Stomach (tissue), 9 donors: Measurements from ENCODE around the gene PADI3. TPM values are rescaled to one million over a fixed set of nuclear protein-coding genes. Genes with fewer than 3 reads are reported as not detected.
A peak's percentile ranks its signal among the peaks of the same experiment; 100 is the strongest.
"Not testable (repeated sequence)": the region's sequence is repeated elsewhere in the genome, so short reads cannot be mapped to it uniquely, and the experiment has no call there.

Source experiments
- DNase-seq, 2 donors: peaks; one replicate each; pipeline versions ENCODE4 v3.0.0 to v3.0.0-alpha.2; 2013 to 2019
- H3K27ac ChIP-seq, 5 donors: fragments of 200-600 bp in 4 of 5; sonication (generic) in 4 of 5; one replicate each; pipeline ENCODE4 v1.5.1; 2013 to 2019; ENCODE audit warnings: mild to moderate bottlenecking in 1 of 5, moderate library complexity in 1 of 5
- H3K27me3 ChIP-seq, 3 donors: fragments of 200-600 bp; sonication (generic); one replicate each; pipeline ENCODE4 v1.5.1; 2017 to 2019; ENCODE audit warnings: mixed run types in 1 of 3
- H3K36me3 ChIP-seq, 4 donors: fragments of 200-600 bp; sonication (generic); 1 replicate in 3 of 4; 2 replicates in 1 of 4; pipeline ENCODE4 v1.5.1; 2016 to 2019
- H3K4me1 ChIP-seq, 4 donors: fragments of 200-600 bp; sonication (generic); one replicate each; pipeline ENCODE4 v1.5.1; 2016 to 2019
- H3K4me3 ChIP-seq, 4 donors: fragments of 200-600 bp; sonication (generic) in 3 of 4; one replicate each; pipeline ENCODE4 v1.5.1; 2016 to 2019; ENCODE audit warnings: mild to moderate bottlenecking in 1 of 4
- H3K9me3 ChIP-seq, 4 donors: fragments of 200-600 bp; sonication (generic); one replicate each; pipeline ENCODE4 v1.5.1; 2016 to 2019
- CTCF ChIP-seq, 7 experiments: fragments of 450-650 bp in 4 of 7; fragments of 200-600 bp in 3 of 7; sonication (generic) in 3 of 7; IDR thresholded peaks; one replicate each; pipeline ENCODE4 v1.5.1; 2016 to 2019; ENCODE audit warnings: antibody characterized with exemption in 7 of 7, control low read depth in 2 of 7, mild to moderate bottlenecking in 1 of 7
- EP300 ChIP-seq: sonication (generic); formaldehyde crosslinking; IDR thresholded peaks from one replicate; pipeline ENCODE4 v1.6.1; 2017; ENCODE audit warnings: antibody characterized with exemption
- POLR2A ChIP-seq, 4 donors: fragments of 450-650 bp; IDR thresholded peaks; one replicate each; pipeline ENCODE4 v1.6.1; 2016; ENCODE audit warnings: antibody characterized with exemption in 4 of 4, control low read depth in 2 of 4, mild to moderate bottlenecking in 1 of 4, moderate library complexity in 1 of 4
- POLR2AphosphoS5 ChIP-seq, 3 donors: sonication (generic); formaldehyde crosslinking; IDR thresholded peaks; one replicate each; pipeline ENCODE4 v1.6.1; 2016; ENCODE audit warnings: antibody characterized with exemption in 3 of 3
- whole genome bisulfite sequencing, 5 donors: extraction: QIAGEN DNeasy Blood & Tissue Kit in 3 of 5; methylation state at CpG; one replicate each; pipeline versions ENCODE4 v1.1.5 to v1.1.7; 2013 to 2018; 5-methylcytosine and 5-hydroxymethylcytosine counted together
- intact Hi-C: fragments of 100-400 bp; cut with DNase I; formaldehyde crosslinking; loops from one replicate; pipeline ENCODE4 v1.15.1; 2023; ENCODE audit warnings: low total_unique reads
- polyA plus RNA-seq, 3 donors: library from polyadenylated mRNA; stranded (reverse); fragments of 200-250 nt; gene quantifications; one replicate each; pipeline ENCODE4 v1.2.3, GENCODE V29; 2013
- total RNA-seq, 5 donors: library from RNA; depleted of rRNA; stranded (reverse); fragments of >200 nt; gene quantifications; one replicate each; pipeline versions ENCODE4 v1.1.0 to v1.2.3, GENCODE V29; 2014 to 2016
- donor health status: healthy with polysubstance abuse.
- donor health status: Bipolar disorder and iron deficiency.
- donor health status: healthy.

Gene PADI3
- total and polyA plus RNA-seq, 8 donors = 5.4 TPM; not detected in 7

GRCh38 chr1:17236779-17237560 lies 11.9 kb upstream of the PADI3 start:
- Histone ChIP-seq H3K36me3 (no peaks in the 10 kb centered on the region), H3K9me3 (no peaks in the 10 kb centered on the region), H3K27ac (no peak overlapping the region), H3K4me3 (no peak overlapping the region), H3K4me1 (peaks cover 0 to 13% (median 7%) of the 10 kb centered on the region in 4 donors), H3K27me3 (peaks cover 0 to 40% (median 0%) of the 10 kb centered on the region in 3 donors)
- TF ChIP-seq POLR2AphosphoS5 (IDR thresholded peaks at IDR 0.05) = no peak
- peak in 6 of 7 experiments; percentile 48 to 95 (median 88) for TF ChIP-seq CTCF (IDR thresholded peaks at IDR 0.05)
- 18 to 21% (median 19%) methylated on average over 17 to 18 of the region's 18 CpGs for WGBS, 5 donors
- peak; percentile 91 to 92 for DNase-seq
- intact Hi-C loops = loop anchor here (5.0 to 10.0 kb wide), 3 partner anchors 115 to 282 kb away; no protein-coding TSS in a partner anchor

GRCh38 chr1:17237561-17237903 lies 11.4 kb upstream of the PADI3 start:
- Histone ChIP-seq H3K4me3 (no peak overlapping the region), H3K27me3 (peaks cover 0 to 46% (median 0%) of the 10 kb centered on the region in 3 donors), H3K36me3 (no peaks in the 10 kb centered on the region), H3K4me1 (peaks cover 0 to 13% (median 7%) of the 10 kb centered on the region in 4 donors), H3K27ac (no peak overlapping the region), H3K9me3 (no peaks in the 10 kb centered on the region)
- TF ChIP-seq EP300 (no peak), POLR2A (IDR thresholded peaks at IDR 0.05) (no peak), POLR2AphosphoS5 (IDR thresholded peaks at IDR 0.05) (no peak), CTCF (IDR thresholded peaks at IDR 0.05) (no peak)
- no peak for DNase-seq
- 71 to 82% (median 78%) methylated on average over 4 of the region's 4 CpGs for WGBS, 5 donors
- intact Hi-C loops = loop anchor here (5.0 to 10.0 kb wide), 3 partner anchors 115 to 283 kb away; no protein-coding TSS in a partner anchor

GRCh38 chr1:17239420-17239819 lies 9.5 kb upstream of the PADI3 start:
- intact Hi-C loops = loop anchor here (5.0 to 10.0 kb wide), 3 partner anchors 117 to 285 kb away; no protein-coding TSS in a partner anchor
- Histone ChIP-seq H3K4me1 (no peaks in the 10 kb centered on the region), H3K4me3 (no peak overlapping the region), H3K27ac (no peak overlapping the region), H3K9me3 (no peaks in the 10 kb centered on the region), H3K27me3 (peaks cover 0 to 40% (median 0%) of the 10 kb centered on the region in 3 donors), H3K36me3 (no peaks in the 10 kb centered on the region)
- 0 to 33% (median 20%) methylated on average over 1 of the region's 1 CpG for WGBS, 5 donors
- DNase-seq = peak in 1 of 2 donors; percentile 88
- TF ChIP-seq CTCF (IDR thresholded peaks at IDR 0.05) (no peak), POLR2AphosphoS5 (IDR thresholded peaks at IDR 0.05) (no peak), POLR2A (IDR thresholded peaks at IDR 0.05) (no peak), EP300 (no peak)

GRCh38 chr1:17241011-17241779 lies 7.7 kb upstream of the PADI3 start:
- intact Hi-C loops, H3K9me3 ChIP-seq, H3K27ac ChIP-seq, DNase-seq, H3K4me3 ChIP-seq, H3K4me1 ChIP-seq, H3K36me3 ChIP-seq: not testable (repeated sequence)
- peaks cover 0 to 29% (median 0%) of the 10 kb centered on the region in 3 donors for H3K27me3 ChIP-seq
- 39 to 64% (median 52%) methylated on average over 23 to 28 of the region's 28 CpGs for WGBS, 5 donors

- peaks cover 0 to 29% (median 0%) of the 10 kb centered on the region in 3 donors for H3K27me3 ChIP-seq
- H3K27ac ChIP-seq, DNase-seq, H3K4me3 ChIP-seq, H3K4me1 ChIP-seq, H3K9me3 ChIP-seq, H3K36me3 ChIP-seq, intact Hi-C loops: not testable (repeated sequence)
- WGBS, 5 donors = 71 to 84% (median 80%) methylated on average over 9 to 11 of the region's 11 CpGs
Measured at GRCh38 chr1:17241780-17242074, 7.2 kb upstream of the PADI3 start.
